ENCODE results near the gene C7orf33.

- TF ChIP-seq, protein P1, sequence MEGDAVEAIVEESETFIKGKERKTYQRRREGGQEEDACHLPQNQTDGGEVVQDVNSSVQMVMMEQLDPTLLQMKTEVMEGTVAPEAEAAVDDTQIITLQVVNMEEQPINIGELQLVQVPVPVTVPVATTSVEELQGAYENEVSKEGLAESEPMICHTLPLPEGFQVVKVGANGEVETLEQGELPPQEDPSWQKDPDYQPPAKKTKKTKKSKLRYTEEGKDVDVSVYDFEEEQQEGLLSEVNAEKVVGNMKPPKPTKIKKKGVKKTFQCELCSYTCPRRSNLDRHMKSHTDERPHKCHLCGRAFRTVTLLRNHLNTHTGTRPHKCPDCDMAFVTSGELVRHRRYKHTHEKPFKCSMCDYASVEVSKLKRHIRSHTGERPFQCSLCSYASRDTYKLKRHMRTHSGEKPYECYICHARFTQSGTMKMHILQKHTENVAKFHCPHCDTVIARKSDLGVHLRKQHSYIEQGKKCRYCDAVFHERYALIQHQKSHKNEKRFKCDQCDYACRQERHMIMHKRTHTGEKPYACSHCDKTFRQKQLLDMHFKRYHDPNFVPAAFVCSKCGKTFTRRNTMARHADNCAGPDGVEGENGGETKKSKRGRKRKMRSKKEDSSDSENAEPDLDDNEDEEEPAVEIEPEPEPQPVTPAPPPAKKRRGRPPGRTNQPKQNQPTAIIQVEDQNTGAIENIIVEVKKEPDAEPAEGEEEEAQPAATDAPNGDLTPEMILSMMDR (IDR thresholded peaks at IDR 0.05; ENCODE audit: low read depth, low read length) = no peak
- TF ChIP-seq MYC (IDR thresholded peaks at IDR 0.05; ENCODE audit: low read depth, low read length) (no peak), POLR2A (IDR thresholded peaks at IDR 0.05; ENCODE audit: extremely low read depth, insufficient read length) (no peak)
- TF ChIP-seq, protein P2, sequence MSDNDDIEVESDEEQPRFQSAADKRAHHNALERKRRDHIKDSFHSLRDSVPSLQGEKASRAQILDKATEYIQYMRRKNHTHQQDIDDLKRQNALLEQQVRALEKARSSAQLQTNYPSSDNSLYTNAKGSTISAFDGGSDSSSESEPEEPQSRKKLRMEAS (IDR thresholded peaks at IDR 0.05; ENCODE audit: low read depth, low read length) = no peak
These were observed 39.5 kb downstream of the C7orf33 start for GRCh38 chr7:148630078-148630477.
